ENCODE results near the gene METRN. TPM values are rescaled to one million over a fixed set of nuclear protein-coding genes. Genes with fewer than 3 reads are reported as not detected.

The METRN gene
- polyA plus RNA-seq, 3 donors: 0.97 to 5.4 (median 1.7) TPM

DNA sequence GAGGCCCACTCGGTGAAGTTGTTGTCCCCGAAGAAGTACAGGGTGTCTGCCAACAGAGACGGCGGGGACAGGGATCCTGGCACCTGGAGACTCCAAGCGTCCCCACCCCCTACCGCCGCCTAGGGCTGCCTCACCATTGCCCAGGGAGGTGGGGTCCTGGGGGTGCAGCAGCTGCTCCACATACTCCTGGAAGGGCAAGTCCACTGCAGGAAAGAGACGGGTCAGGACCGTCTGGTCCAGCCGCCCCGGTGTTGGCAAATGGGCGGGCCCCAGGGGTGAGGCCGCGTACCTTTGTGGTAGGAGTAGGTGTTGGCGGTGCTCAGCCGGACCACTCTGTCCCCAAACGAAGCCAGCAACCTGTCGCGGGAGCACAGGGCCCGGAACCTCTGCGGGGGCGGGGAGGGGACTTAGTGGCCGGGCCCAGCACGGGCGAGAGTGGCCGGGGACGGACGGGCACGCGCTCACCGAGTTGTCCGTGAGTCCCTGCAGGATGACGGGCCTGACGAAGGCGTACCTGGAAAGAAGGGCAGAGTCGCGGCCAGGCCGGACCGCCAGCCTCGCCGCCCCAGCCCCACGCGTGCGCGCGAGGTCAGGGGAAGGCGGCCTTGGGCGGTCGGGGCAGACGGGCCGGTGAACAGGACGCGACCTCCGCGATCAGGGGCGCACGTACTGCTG is 31.4 kb upstream of the METRN start:
- Histone ChIP-seq H3K27me3 (ENCODE audit: control insufficient read depth in 2 of 2, insufficient read depth in 2 of 2, low read length in 2 of 2) (no peaks in the 10 kb centered on the region), H3K4me3 (replicated peaks in 1 of 3; ENCODE audit: low read depth in 2 of 3, low read length in 3 of 3) (peak overlapping the region; percentile 32 to 78 (median 36)), H3K79me2 (ENCODE audit: insufficient read depth, low read length) (peaks cover 33% of the 10 kb centered on the region), H3K27ac (ENCODE audit: low read depth in 1 of 2, low read length in 2 of 2) (peak overlapping the region in 1 of 2 donors; percentile 64), H3K9me3 (replicated peaks in 1 of 2; ENCODE audit: control insufficient read depth in 1 of 2, insufficient read depth in 1 of 2, low read length in 2 of 2) (no peaks in the 10 kb centered on the region), H3K36me3 (replicated peaks in 1 of 2; ENCODE audit: control insufficient read depth in 1 of 2, insufficient read depth in 2 of 2, low read length in 2 of 2) (peaks cover 20 to 21% of the 10 kb centered on the region in 2 donors), H3K9ac (ENCODE audit: insufficient read depth, low read length, poor library complexity, severe bottlenecking) (peak overlapping the region; percentile 57), H2AFZ (ENCODE audit: insufficient read depth, low read depth, low read length, poor library complexity, severe bottlenecking) (peak overlapping the region; percentile 76), H3K4me1 (ENCODE audit: control insufficient read depth in 1 of 2, insufficient read depth in 2 of 2, low read length in 2 of 2) (peaks cover 38 to 64% of the 10 kb centered on the region in 2 donors), H4K20me1 (ENCODE audit: insufficient read depth, low read length) (peaks cover 32% of the 10 kb centered on the region), H3K4me2 (replicated peaks; ENCODE audit: extremely low read depth, low read length, poor library complexity, severe bottlenecking) (peak overlapping the region; percentile 86)
- no peak for DNase-seq
- Mint-ChIP-seq H3K4me3 (peak overlapping the region; percentile 66 to 78), H3K36me3 (peaks cover 26 to 39% of the 10 kb centered on the region in 2 donors), H3K27ac (peak overlapping the region in 6 of 7 donors; percentile 35 to 83 (median 56)), H3K27me3 (ENCODE audit: low read depth in 3 of 3) (peaks cover 0 to 2% (median 1%) of the 10 kb centered on the region in 3 donors), H3K9me3 (no peaks in the 10 kb centered on the region), H3K4me1 (peaks cover 26% of the 10 kb centered on the region)
- intact Hi-C loops (cut with micrococcal nuclease): loop anchor here (5.0 kb wide), 2 partner anchors 46 to 96 kb away; partner anchors contain the start of gene METTL26 (in 1 of the 2)
- TF ChIP-seq, protein P1, sequence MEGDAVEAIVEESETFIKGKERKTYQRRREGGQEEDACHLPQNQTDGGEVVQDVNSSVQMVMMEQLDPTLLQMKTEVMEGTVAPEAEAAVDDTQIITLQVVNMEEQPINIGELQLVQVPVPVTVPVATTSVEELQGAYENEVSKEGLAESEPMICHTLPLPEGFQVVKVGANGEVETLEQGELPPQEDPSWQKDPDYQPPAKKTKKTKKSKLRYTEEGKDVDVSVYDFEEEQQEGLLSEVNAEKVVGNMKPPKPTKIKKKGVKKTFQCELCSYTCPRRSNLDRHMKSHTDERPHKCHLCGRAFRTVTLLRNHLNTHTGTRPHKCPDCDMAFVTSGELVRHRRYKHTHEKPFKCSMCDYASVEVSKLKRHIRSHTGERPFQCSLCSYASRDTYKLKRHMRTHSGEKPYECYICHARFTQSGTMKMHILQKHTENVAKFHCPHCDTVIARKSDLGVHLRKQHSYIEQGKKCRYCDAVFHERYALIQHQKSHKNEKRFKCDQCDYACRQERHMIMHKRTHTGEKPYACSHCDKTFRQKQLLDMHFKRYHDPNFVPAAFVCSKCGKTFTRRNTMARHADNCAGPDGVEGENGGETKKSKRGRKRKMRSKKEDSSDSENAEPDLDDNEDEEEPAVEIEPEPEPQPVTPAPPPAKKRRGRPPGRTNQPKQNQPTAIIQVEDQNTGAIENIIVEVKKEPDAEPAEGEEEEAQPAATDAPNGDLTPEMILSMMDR (IDR thresholded peaks at IDR 0.05): no peak
- 20% methylated on average over 52 of the region's 57 CpGs for WGBS (ENCODE audit: insufficient coverage)

DNA sequence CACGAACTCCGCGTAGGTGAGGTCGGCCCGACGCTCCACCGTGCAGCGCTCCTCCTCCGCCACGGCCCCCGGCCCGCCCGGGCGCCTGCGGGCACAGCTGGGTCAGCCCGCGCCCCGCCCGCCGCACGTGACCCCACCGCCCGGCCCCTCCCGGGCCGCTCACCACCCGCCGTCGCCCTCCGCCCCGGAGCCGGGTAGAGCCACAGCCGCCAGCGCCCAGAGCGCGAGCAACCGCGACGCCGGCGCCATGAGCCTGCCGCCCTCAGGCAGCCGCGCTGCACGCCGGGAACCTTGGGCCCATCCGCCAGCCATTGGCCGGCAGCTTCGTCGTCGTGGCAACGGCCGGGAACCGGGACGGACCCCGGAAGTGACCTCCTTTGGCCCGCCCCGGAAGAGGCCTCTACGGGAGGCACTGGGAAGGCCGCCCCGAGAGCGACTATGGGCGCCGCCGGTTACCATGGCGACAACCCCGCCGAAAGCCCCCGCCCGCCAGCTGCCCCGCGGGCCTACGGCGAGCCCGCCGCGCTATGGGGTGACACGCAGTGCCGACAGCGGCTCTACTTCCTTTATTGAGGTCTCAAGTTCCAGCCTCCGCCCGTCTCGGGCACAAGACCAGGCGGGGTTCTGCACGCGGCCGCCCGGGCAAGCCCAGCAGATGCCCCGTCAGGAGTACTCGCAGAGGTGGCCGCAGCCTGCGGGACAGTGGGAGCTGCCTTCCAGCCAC is 30.7 kb upstream of the METRN start, which contains the start of gene JMJD8:
TSS of gene JMJD8 (minus strand) at position 264 of the 724 bp plus-strand sequence. CDS start at position 249, 15 bp downstream.
- Mint-ChIP-seq H3K4me3 (peak within 1 kb of the TSS; percentile 73 to 79), H3K36me3 (peaks cover 26 to 39% of the 10 kb centered on the region in 2 donors), H3K27ac (peak within 1 kb of the TSS; percentile 54 to 90 (median 88)), H3K4me1 (peaks cover 30% of the 10 kb centered on the region), H3K27me3 (ENCODE audit: low read depth in 3 of 3) (peaks cover 0 to 2% (median 0%) of the 10 kb centered on the region in 3 donors), H3K9me3 (no peaks in the 10 kb centered on the region)
- 1% methylated on average over 91 of the region's 91 CpGs for WGBS (ENCODE audit: insufficient coverage)
- Histone ChIP-seq H2AFZ (ENCODE audit: insufficient read depth, low read depth, low read length, poor library complexity, severe bottlenecking) (peak within 1 kb of the TSS; percentile 76), H3K9me3 (replicated peaks in 1 of 2; ENCODE audit: control insufficient read depth in 1 of 2, insufficient read depth in 1 of 2, low read length in 2 of 2) (no peaks in the 10 kb centered on the region), H3K9ac (ENCODE audit: insufficient read depth, low read length, poor library complexity, severe bottlenecking) (peak within 1 kb of the TSS; percentile 57), H3K36me3 (replicated peaks in 1 of 2; ENCODE audit: control insufficient read depth in 1 of 2, insufficient read depth in 2 of 2, low read length in 2 of 2) (peaks cover 20 to 21% of the 10 kb centered on the region in 2 donors), H3K4me2 (replicated peaks; ENCODE audit: extremely low read depth, low read length, poor library complexity, severe bottlenecking) (peak within 1 kb of the TSS; percentile 86), H3K4me3 (replicated peaks in 1 of 3; ENCODE audit: low read depth in 2 of 3, low read length in 3 of 3) (peak within 1 kb of the TSS; percentile 41 to 78 (median 52)), H3K4me1 (ENCODE audit: control insufficient read depth in 1 of 2, insufficient read depth in 2 of 2, low read length in 2 of 2) (peaks cover 41 to 66% of the 10 kb centered on the region in 2 donors), H4K20me1 (ENCODE audit: insufficient read depth, low read length) (peaks cover 36% of the 10 kb centered on the region), H3K79me2 (ENCODE audit: insufficient read depth, low read length) (peaks cover 33% of the 10 kb centered on the region), H3K27me3 (ENCODE audit: control insufficient read depth in 2 of 2, insufficient read depth in 2 of 2, low read length in 2 of 2) (no peaks in the 10 kb centered on the region), H3K27ac (ENCODE audit: low read depth in 1 of 2, low read length in 2 of 2) (peak within 1 kb of the TSS; percentile 48 to 69)
- TF ChIP-seq, protein P1 (IDR thresholded peaks at IDR 0.05): no peak
- peak; percentile 94 to 97 (median 97) for DNase-seq
- intact Hi-C loops (cut with micrococcal nuclease): loop anchor here (5.0 kb wide), 2 partner anchors 47 to 97 kb away; partner anchors contain the start of gene METTL26 (in 1 of the 2)
